ENCODE data around the gene ENDOD1. TPM values are rescaled to one million over a fixed set of nuclear protein-coding genes. Genes with fewer than 3 reads are reported as not detected.

The ENDOD1 gene
- total RNA-seq, 2 experiments from 2014 or later = 3.8 to 4.4 TPM

- peak; percentile 97 for TF ChIP-seq CTCF (IDR thresholded peaks at IDR 0.05)
- intact Hi-C loops (cut with DNase I, micrococcal nuclease) = loop anchor here (1.0 to 10.0 kb wide), 11 partner anchors 62 to 1276 kb away; partner anchors contain the start of genes CEP57 (in 1 of the 2), ENDOD1 (in 1 of the 2), JRKL (in 1 of the 2) and SESN3 (in 1 of the 2)
- H3K27me3 ChIP-seq (ENCODE audit: control insufficient read depth in 1 of 2, insufficient read depth in 2 of 2, low read length in 2 of 2) = no peaks in the 10 kb centered on the region
- DNase-seq (peak; percentile 83 to 96 (median 88)), ATAC-seq (ENCODE audit: poor library complexity) (peak; percentile 92)
- peaks cover 4% of the 10 kb centered on the region for H3K27me3 Mint-ChIP-seq
- H3K36me3 ChIP-seq (ENCODE audit: insufficient read depth, low read length) = no peaks in the 10 kb centered on the region
- H3K9me3 ChIP-seq (ENCODE audit: control insufficient read depth in 1 of 2, insufficient read depth in 1 of 2, low read length in 2 of 2) = no peaks in the 10 kb centered on the region
- peak overlapping the region; percentile 97 for H3K27ac Mint-ChIP-seq
- peak overlapping the region; percentile 74 for H3K4me3 ChIP-seq (ENCODE audit: low read length)
- H3K4me1 ChIP-seq (ENCODE audit: insufficient read depth, low read length) = peaks cover 49% of the 10 kb centered on the region
- no peaks in the 10 kb centered on the region for H3K9me3 Mint-ChIP-seq
- H3K4me1 Mint-ChIP-seq (ENCODE audit: low read depth) = peaks cover 37% of the 10 kb centered on the region
- no peaks in the 10 kb centered on the region for H3K36me3 Mint-ChIP-seq (ENCODE audit: low read depth)
- peak overlapping the region; percentile 69 to 72 for H3K27ac ChIP-seq (ENCODE audit: low read depth in 1 of 2, low read length in 2 of 2)
- POLR2A ChIA-PET = interaction anchor here (0.6 to 5.8 kb wide), 13 partner anchors 8 to 1192 kb away, joined by 3 to 91 read pairs (median 7); partner anchors contain the start of genes CEP57, ENDOD1, FAM76B and MAML2
- CTCF ChIA-PET = interaction anchor here (0.8 to 4.3 kb wide), 14 partner anchors 12 to 866 kb away, joined by 3 to 65 read pairs (median 5); partner anchors contain the start of genes SESN3 and SRSF8
- H3K4me3 Mint-ChIP-seq = peak overlapping the region; percentile 92
Measured at GRCh38 chr11:95150956-95151684, 61.5 kb downstream of the ENDOD1 start.

- peaks cover 54% of the 10 kb centered on the region for H3K4me1 ChIP-seq (ENCODE audit: insufficient read depth, low read length)
- DNase-seq (peak in 6 of 14 experiments; percentile 27 to 60 (median 51)), ATAC-seq (ENCODE audit: poor library complexity) (no peak)
- H3K27me3 ChIP-seq (ENCODE audit: control insufficient read depth in 1 of 2, insufficient read depth in 2 of 2, low read length in 2 of 2) = no peaks in the 10 kb centered on the region
- H3K36me3 ChIP-seq (ENCODE audit: insufficient read depth, low read length) = no peaks in the 10 kb centered on the region
- H3K36me3 Mint-ChIP-seq (ENCODE audit: low read depth) = no peaks in the 10 kb centered on the region
- intact Hi-C loops (cut with DNase I, micrococcal nuclease) = loop anchor here (5.0 to 10.0 kb wide), 5 partner anchors 99 to 1274 kb away; partner anchors contain the start of gene JRKL (in 1 of the 2)
- peaks cover 55% of the 10 kb centered on the region for H3K4me1 Mint-ChIP-seq (ENCODE audit: low read depth)
- peak overlapping the region; percentile 97 for H3K27ac Mint-ChIP-seq
- TF ChIP-seq CTCF (IDR thresholded peaks at IDR 0.05) = no peak
- H3K27ac ChIP-seq (ENCODE audit: low read depth in 1 of 2, low read length in 2 of 2) = peak overlapping the region; percentile 41 to 81
- no peaks in the 10 kb centered on the region for H3K27me3 Mint-ChIP-seq
- no peaks in the 10 kb centered on the region for H3K9me3 Mint-ChIP-seq
- H3K4me3 ChIP-seq (ENCODE audit: low read length) = peak overlapping the region; percentile 58
- peak overlapping the region; percentile 92 for H3K4me3 Mint-ChIP-seq
- CTCF ChIA-PET = interaction anchor here (1.0 to 4.3 kb wide), 12 partner anchors 10 to 612 kb away, joined by 3 to 65 read pairs (median 6); partner anchors contain the start of gene SRSF8
- no peaks in the 10 kb centered on the region for H3K9me3 ChIP-seq (ENCODE audit: control insufficient read depth in 1 of 2, insufficient read depth in 1 of 2, low read length in 2 of 2)
- POLR2A ChIA-PET = interaction anchor here (0.6 to 5.8 kb wide), 14 partner anchors 63 to 637 kb away, joined by 3 to 91 read pairs (median 6); partner anchors contain the start of genes CEP57, ENDOD1, FAM76B and FUT4
Measured at GRCh38 chr11:95152876-95153856, 63.5 kb downstream of the ENDOD1 start.
